GM21528 (cell line): ENCODE data around the gene ANO6.

Experiments
- ATAC-seq: cut with Tn5 transposase; IDR thresholded peaks from one replicate; pipeline ENCODE4 v1.9.1; 2021; ENCODE audit warnings: mild to moderate bottlenecking, moderate library complexity; ENCODE audit not compliant: unreplicated experiment, low FRiP score

Gene ANO6

DNA sequence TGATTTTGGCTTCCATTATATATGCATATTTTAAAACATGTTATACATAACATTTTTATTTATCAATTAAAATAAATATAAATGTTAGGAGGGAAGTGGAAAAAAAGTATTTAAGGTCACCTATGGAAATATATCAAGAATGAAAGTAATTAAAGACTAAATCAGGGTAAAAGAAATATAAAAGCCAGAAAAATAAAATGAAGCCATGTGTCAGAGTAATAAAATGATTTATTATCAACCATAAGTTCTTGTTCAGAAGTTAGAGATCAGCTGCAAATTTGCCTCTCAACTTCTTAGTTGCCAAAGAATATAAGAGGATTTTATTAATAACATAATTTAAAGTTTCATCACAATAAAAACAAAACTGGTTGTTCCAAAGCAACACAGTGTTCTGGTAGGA lies 121.9 kb downstream of the ANO6 start:
- ATAC-seq: no peak

DNA sequence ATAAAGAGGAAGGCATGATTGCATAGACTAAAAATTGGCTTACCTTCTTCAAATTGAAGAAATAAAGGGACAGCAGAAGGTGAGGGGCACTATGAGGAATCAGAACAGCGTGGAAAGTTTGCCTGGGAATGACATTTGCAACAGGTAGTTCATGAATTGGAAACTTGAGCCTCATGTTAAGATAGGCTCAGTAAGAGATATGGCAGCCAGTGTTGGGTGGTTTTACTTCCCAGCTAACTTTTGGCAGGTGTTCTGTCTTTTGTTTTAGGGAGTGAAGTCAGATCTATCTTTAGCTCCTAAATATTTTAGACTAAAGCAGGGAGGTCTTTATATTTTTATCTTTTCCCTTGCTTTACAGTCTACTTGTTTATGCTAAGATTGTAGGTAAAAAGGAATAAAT lies 122.4 kb downstream of the ANO6 start:
- ATAC-seq: no peak

DNA sequence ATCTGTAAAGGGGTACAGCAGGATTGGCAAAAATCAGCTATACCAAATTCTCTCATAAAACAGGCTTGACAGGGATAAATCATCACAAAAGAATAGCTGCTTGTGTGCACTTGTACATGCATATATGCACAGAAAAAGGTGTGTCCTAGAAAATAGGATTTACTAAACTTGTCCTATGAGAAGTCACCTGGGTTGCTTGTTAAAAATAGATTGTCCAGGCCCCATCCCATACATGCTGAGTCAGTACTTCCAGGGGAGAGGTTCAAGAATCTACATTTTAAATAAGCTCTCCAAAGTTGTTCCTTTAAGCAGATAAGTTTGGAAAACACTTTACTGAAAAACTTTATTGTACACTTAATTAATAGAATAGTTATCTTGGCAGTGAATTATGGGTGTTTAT lies 123.1 kb downstream of the ANO6 start:
- no peak for ATAC-seq

DNA sequence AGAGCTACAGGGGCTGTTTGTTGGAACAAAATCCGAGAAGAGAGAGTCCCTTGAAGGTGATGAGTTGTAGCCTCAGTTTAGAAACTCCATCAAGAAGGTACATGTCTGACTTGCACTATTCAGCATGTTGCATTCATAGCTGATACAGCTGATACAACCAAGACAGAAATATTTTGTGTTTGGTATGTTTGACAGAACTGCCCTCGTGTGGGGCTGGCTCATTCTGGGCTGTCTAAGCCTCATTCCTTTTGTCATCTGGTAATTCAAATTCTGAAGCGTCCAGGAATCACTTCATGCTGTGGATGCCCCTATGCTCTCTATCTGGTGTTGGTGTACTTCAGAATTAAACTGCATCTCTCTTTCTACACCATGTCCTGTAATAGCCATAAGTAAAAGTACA lies 126.3 kb downstream of the ANO6 start:
- no peak for ATAC-seq

GRCh38 chr12:45342848-45343247 lies 127.0 kb downstream of the ANO6 start:
- no peak for ATAC-seq

- no peak for ATAC-seq
Observed at GRCh38 chr12:45343269-45344051, 127.6 kb downstream of the ANO6 start.

DNA sequence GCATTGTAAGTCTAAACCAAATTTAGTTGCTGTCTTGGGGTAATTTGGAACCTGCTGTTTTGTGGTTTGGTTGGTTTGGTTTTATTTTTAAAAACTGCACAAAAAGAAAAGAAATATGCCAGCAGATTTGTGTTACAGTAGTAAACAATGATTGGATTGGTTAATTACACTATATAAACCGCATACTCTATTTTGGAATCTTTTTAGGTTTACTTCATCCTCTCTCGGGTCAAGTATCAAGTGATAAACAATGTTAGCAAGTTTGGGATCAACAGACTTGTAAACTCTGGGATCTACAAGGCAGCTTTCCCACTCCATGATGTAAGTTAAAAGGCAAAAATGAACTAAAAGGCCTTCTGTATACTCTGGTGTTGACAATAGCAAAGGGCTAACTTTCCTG lies 132.4 kb downstream of the ANO6 start:
- no peak for ATAC-seq

GRCh38 chr12:45348986-45349385 lies 133.1 kb downstream of the ANO6 start:
- no peak for ATAC-seq

DNA sequence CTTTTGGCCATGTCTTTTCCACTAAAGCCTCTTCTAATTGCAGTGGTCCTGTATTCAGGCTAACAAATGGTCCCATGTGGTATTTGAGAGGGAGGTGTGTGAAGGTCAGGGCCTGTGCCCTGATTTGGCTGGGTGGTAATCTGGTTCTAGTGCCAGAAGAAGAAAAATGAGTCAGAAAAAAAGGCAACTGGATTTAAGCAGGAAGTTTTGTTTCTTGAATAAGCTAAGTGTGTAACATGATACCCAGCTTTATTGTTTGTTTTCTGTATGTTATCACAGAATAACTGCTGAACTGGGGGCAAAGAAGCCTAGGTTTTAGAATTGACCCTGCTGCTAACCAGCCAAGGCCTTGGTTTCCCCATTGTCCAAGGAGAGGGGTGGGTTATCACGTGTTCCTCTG lies 134.0 kb downstream of the ANO6 start:
- no peak for ATAC-seq

DNA sequence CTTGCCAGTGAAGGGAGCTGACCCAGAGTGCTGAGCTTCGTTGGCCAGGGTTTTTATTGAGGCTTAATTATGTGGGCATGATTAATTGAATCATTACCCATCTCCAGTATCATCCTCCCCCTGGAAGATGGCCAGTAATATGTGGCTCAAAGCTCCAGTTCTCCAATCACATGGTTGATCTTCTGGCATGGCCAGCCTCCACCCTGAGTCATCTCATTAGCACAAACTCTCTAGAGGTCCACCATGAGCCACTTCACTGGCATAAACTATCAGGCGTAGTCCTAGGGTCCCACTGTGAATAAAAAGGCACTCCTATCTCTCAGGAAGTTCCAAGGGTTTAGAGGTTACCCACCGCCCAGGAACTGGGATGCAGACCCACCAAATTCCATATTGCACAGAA lies 135.0 kb downstream of the ANO6 start:
- no peak for ATAC-seq

DNA sequence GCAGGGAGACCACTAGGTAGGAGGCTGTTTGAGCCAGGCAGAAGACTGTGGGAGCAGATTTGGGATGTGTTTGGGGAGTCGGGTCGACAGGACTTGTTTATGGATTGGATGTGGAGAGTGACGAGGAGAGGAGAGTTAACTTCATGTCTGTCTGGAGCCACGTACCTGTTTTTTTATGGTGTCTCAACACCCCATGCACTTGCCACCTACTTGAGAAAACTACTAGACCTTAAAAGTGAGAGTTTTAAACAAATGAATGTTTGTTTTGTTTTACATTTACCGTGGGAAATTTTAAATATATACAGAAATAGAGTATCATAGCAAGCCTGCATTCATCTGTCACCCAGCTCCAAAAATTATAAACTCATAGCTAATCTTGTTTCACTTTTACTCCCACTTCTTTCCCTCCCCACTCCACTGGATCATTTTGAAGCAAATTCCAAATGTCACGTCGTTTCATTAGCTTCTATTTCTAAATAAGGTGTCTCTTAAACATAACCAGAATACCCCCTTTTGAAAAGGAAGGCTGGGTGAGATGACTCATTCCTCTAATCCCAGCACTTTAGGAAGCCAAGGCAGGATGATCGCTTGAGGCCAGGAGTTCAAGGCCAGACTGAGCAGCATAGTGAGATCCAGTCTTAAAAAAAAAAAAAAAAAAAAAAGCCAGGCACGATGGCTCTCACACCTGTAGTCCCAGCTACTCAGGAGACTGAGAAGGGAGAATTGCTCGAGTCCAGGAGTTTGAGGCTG lies 136.2 kb downstream of the ANO6 start:
- ATAC-seq: no peak

GRCh38 chr12:45353944-45354343 lies 138.0 kb downstream of the ANO6 start:
- peak; percentile 21 for ATAC-seq

- ATAC-seq: peak; percentile 90
Observed at GRCh38 chr12:45354399-45354798, 138.5 kb downstream of the ANO6 start.

GRCh38 chr12:45355730-45356129 lies 139.8 kb downstream of the ANO6 start:
- ATAC-seq: no peak

GRCh38 chr12:45356822-45357538 lies 141.1 kb downstream of the ANO6 start:
- no peak for ATAC-seq

GRCh38 chr12:45357539-45358417 lies 141.9 kb downstream of the ANO6 start:
- no peak for ATAC-seq

GRCh38 chr12:45362291-45362690 lies 146.4 kb downstream of the ANO6 start:
- ATAC-seq: no peak

GRCh38 chr12:45363903-45364302 lies 148.0 kb downstream of the ANO6 start:
- no peak for ATAC-seq

DNA sequence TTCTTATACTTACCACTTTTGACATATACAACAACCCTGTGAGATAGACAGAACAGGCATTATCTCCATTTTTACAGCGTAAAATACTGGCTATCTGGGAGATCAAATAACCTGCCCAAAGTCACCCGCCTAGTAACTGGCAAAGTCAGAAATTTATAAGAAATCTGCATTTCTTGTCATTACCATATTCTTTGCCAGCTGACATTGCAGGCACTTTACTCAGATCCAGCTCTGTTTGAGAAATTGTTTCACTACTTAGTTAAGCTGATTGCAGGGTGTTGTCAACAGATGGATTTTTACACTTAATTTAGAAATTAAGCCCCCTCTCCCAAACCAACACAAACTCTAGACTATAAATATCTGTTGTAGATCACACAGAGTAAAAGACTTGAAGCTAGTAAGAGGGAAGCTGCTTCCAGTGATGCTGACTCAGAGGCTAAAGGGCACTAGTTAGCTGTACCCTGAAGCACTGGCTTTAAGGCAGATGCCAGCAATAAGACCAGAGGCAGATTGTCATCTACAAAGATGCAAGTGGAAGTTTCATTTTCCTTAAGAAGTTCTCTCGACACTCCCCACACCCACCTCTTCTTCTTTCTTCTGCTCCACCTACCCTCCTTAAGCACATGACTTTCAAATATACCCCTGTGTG lies 153.1 kb downstream of the ANO6 start:
- no peak for ATAC-seq

- ATAC-seq: no peak
Observed at GRCh38 chr12:45377815-45378214, 161.9 kb downstream of the ANO6 start.
